ENCODE data around the gene BCHE. TPM values are rescaled to one million over a fixed set of nuclear protein-coding genes. Genes with fewer than 3 reads are reported as not detected.
"Not testable (repeated sequence)": the region's sequence is repeated elsewhere in the genome, so short reads cannot be mapped to it uniquely, and the experiment has no call there.

Gene BCHE
- polyA plus RNA-seq, 1 donor = 66.7 TPM

DNA sequence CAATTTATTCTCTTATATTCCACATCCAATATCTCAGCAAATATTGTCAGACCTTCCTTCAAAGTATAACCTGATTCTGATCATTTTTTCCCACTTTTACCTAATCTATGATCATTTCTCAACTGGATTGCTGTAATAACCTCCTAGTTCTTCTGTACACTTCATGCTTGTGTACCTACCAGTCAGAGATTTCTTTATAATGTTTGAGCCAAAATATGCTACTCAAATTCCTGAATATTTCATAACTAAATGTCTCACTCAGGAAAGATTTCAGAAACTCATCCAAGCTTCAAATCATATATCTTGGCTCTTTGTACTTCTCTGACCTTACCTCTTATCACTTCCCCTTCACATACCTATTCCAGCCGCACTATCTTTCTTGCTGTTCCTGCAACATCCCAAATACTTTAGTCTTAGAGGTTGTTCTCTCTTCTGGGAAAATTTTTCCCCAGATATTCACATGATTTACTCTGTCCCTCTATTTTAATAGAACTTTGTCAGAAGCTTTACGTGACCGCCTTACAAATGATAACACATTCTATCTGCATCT is 20.0 kb downstream of the BCHE start:
- DNase-seq (ENCODE audit: low read depth) = no peak

DNA sequence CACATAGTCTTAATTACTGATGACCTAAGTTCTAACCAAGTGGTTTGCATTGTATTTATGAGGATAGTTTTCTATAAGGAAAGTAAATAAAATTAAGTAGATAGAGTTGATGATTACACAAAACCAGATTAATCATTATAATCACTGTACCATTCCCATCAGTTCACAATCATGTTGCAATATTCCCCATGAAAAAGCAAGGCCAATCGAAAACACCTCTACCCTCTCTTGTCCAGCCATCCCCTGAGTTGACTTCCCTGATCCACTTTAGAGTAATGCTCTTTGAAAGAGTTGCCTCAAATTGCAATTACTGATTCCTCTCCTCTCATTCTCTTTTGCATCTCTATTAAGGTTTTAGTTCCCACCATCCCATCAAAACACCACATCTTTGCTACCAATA is 21.0 kb downstream of the BCHE start:
- no peak for DNase-seq (ENCODE audit: low read depth)

- DNase-seq (ENCODE audit: low read depth) = no peak
These were observed 21.5 kb downstream of the BCHE start for GRCh38 chr3:165815682-165816081.

GRCh38 chr3:165814380-165814779 is 22.8 kb downstream of the BCHE start:
- DNase-seq (ENCODE audit: low read depth) = no peak

DNA sequence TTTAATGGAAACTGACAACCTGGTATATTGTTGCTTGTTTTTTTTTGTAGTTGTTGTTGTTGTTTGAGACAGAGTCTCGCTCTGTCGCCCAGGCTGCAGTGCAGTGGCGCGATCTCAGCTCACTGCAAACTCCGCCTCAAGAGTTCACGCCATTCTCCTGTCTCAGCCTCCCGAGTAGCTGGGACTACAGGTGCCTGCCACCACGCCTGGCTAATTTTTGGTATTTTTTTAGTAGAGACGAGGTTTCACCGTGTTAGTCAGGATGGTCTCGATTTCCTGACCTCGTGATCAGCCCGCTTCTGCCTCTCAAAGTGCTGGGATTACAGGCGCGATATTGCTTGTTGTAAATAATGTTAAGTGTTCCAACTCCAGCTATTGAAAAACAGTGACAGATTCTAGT is 29.3 kb downstream of the BCHE start:
- DNase-seq (ENCODE audit: low read depth) = not testable (repeated sequence)

DNA sequence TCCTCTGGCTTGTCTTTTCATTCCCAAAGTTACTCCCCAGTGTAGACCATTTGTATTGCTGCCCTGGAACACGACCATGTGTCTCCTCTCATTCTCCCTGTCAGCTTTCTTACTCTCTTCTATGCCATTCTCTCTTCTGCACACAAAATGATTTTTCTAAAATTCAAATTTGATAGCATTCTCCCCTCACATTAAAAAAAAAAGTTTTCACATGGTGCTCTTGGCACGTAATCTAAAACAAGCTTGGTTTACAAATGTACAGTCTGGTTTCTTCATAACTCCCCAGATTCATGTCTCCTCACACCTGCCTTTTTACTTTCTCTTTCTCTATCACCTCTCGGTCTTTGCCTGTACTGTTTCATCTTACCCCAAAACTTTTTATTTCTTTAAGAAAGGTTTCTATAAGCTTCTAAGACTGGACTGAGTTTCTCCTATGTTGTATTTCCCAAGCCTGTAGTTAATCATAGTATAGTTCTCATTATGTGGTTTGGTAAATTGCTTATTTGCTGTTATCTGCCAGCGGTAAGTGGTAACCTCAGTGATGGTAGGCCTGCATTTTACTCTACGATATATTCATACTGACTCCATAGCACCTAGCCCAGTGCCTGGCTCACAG is 31.2 kb downstream of the BCHE start:
- DNase-seq (ENCODE audit: low read depth) = no peak

GRCh38 chr3:165803471-165803870 is 33.8 kb downstream of the BCHE start:
- DNase-seq (ENCODE audit: low read depth) = no peak

DNA sequence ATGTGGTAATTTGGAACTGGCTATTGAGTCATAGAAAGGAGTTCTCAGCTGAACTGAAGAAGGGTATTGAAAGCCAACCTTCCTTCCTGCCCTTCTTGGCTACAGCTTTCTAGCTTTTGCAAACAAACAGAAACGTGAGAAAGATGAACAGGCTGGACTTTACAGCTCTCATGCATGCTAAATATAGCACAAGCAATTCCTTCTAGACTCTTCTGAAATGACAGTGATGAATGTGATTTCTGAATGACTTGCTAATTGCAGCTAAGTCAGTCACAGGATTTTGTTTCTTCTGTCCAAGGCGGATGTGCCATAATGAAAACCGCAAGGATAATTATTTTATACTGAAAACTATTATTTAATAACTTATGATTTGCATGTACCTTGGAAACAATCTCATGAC is 36.3 kb downstream of the BCHE start:
- DNase-seq (ENCODE audit: low read depth) = no peak

DNA sequence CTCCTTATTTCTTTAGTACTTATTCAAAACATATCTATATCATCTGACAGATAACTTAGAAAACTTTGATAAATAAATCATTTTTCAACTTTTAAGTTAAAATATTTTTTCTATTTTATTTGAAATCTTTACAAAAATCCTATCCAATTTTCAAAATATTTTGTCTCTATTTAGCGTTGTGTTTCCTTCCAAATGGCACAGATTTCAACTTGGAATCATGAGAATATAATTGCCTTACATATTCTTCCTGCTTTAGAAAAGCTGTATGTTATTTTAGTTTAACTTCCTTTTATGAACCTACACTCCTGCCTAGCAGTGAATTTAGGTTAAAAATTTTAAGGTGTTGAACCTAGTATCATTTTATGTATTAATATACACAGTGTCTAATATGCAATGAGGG is 38.2 kb downstream of the BCHE start:
- no peak for DNase-seq (ENCODE audit: low read depth)

DNA sequence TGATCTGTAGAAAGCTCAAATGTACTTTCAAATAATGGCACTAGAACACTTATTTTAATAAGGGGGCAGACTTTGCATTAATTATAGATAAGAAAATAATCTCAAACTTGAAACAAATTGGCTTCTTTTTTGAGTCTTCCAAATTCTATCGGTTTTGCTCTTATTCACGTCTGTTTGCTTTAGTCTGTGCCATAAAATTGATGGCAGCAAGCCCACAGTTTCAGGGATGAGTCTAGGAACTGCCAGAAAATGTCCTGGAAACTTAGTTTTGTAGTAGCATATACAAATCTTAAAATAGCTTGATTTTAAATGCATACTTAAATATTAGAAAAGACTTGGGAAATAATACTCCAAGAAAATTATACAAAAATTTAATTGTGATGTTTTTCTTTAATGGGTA is 39.7 kb downstream of the BCHE start:
- peak; percentile 75 for DNase-seq (ENCODE audit: low read depth)

- no peak for DNase-seq (ENCODE audit: low read depth)
These were observed 40.5 kb downstream of the BCHE start for GRCh38 chr3:165796701-165797100.

DNA sequence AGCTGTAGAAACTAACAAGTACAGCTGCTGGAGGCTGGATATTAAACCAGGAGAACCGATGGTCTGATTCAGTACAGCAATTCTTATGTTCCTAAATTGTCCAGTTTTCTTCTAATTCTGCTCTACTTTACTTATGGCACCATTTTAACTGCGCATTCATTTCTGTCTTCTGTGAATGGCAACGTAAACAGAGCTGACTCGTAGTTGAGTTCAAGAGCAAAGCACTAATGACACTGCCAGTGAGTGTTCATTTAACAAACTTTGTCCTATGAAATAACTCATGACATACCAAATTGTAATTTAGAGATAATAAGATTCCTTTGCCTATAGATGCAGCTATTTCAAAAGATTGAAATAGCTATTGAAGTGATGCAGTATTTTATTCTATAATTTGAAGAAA is 48.7 kb downstream of the BCHE start:
- no peak for DNase-seq (ENCODE audit: low read depth)

GRCh38 chr3:165786013-165786412 is 51.2 kb downstream of the BCHE start:
- no peak for DNase-seq (ENCODE audit: low read depth)

GRCh38 chr3:165784337-165784736 is 52.9 kb downstream of the BCHE start:
- no peak for DNase-seq (ENCODE audit: low read depth)

- DNase-seq (ENCODE audit: low read depth) = no peak
These were observed 53.8 kb downstream of the BCHE start for GRCh38 chr3:165783383-165783782.

GRCh38 chr3:165778891-165779290 is 58.3 kb downstream of the BCHE start:
- no peak for DNase-seq (ENCODE audit: low read depth)

DNA sequence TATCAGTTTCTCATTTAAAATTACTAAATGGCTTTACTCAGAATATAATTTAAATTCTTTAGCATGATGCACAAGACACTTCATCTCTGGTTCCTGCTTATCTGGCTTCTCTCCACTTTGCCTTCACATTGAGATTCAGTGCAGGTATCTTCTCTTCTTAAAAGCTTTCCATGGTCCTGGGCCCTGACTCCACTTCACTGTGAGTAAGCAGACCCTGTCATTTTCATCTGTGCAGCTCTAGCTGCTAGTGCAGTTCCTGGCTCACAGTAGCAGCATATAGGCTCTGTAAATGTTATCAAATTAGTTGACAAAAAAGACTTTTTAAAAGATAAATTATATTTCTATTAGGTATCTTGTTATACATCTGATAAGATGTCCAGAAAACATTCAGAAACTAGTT is 58.8 kb downstream of the BCHE start:
- DNase-seq (ENCODE audit: low read depth) = no peak

- DNase-seq (ENCODE audit: low read depth) = no peak
These were observed 61.4 kb downstream of the BCHE start for GRCh38 chr3:165775824-165776223.

GRCh38 chr3:165770781-165771180 is 66.4 kb downstream of the BCHE start:
- no peak for DNase-seq (ENCODE audit: low read depth)

DNA sequence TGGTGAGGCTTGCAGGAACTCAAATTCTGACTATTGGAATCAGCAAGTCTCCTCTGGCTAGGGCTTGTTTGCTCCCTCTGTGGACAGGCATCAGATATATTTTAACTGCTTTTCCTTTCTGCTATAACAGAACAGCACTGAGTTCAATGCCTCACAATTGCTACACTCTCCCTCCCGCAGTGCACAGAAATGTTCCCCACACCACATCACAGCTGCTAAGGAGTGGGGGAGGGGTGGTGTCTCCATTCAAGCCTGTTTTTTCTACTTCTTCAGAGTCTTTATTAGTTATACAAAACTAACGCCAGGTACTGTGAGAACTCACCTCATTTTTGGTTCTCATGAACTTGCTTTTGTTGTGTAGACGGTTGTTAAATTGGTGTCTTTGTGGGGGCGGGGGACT is 68.5 kb downstream of the BCHE start:
- no peak for DNase-seq (ENCODE audit: low read depth)

DNA sequence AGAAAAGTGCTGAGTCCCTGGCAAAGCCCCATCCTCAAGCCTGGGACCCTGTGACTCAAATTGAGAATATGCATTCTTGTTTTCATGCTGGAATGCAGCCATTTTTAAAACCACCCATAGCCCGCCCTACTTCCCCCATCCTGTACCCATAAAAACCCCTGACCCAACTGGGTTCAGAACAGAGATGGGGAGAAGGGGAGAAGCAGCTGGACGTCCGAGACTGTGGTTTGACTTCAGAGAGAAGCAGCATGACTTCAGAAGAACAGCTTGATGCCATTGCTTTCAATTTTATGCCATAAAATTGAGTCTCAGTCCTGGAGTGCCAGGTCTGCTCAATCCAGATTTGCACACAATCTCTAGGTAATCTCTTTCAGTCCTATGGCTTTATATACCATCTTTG is 78.2 kb downstream of the BCHE start:
- no peak for DNase-seq (ENCODE audit: low read depth)

- DNase-seq (ENCODE audit: low read depth) = no peak
These were observed 81.7 kb downstream of the BCHE start for GRCh38 chr3:165755571-165755970.

- DNase-seq (ENCODE audit: low read depth) = no peak
These were observed 82.8 kb downstream of the BCHE start for GRCh38 chr3:165754219-165755007.
